ENCODE results near the gene EVA1B. TPM values are rescaled to one million over a fixed set of nuclear protein-coding genes. Genes with fewer than 3 reads are reported as not detected.

Gene EVA1B
- total RNA-seq, 1 experiment from 2014 or later = 25.1 TPM

- no peak for TF ChIP-seq REST (IDR thresholded peaks at IDR 0.05; ENCODE audit: low read depth)
Measured at GRCh38 chr1:36350659-36351226, 27.3 kb upstream of the EVA1B start (continued).

DNA sequence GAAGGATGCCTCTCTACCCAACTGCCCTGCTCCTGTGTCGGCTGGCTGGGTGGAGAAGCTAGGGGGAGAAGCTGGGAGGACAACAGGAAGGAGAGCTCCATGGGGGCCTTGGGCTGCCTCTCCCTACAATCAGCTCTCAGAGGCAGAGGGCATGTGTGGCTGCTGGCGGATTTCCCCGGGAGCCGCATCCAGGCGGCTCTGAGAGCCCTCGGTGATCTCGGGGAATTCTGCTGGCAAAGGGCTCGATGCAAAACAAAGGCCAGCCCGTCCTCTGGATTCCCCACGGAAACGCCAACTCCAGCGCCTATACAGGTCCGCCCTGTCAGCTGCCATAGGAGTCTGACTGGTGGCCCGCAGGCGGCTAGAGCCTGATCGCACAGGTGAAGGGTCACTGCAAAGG, 26.4 kb upstream of the EVA1B start:
- no peak overlapping the region for H3K4me3 ChIP-seq (replicated peaks in 1 of 2; ENCODE audit: low read depth in 1 of 2, low read length in 2 of 2)
- ChIA-PET RAD21 (ENCODE audit: low non-redundant PET in 1 of 2, low total read pairs in 2 of 2, uncharacterized antibody in 2 of 2, unreplicated experiment in 2 of 2) (no interaction called here), CTCF (no interaction called here), POLR2A (no interaction called here)
- TF ChIP-seq JUND (IDR thresholded peaks at IDR 0.05) (no peak), SRF (IDR thresholded peaks at IDR 0.05; ENCODE audit: low read depth) (no peak), REST (IDR thresholded peaks at IDR 0.05; ENCODE audit: low read depth) (no peak), FOSL1 (IDR thresholded peaks at IDR 0.05; ENCODE audit: low read depth) (no peak), EZH2phosphoT487 (IDR thresholded peaks at IDR 0.05; ENCODE audit: borderline replicate concordance) (no peak), EGR1 (IDR thresholded peaks at IDR 0.05; ENCODE audit: low read depth) (no peak), RAD21 (IDR thresholded peaks at IDR 0.05; ENCODE audit: low read depth) (no peak), SIN3A (IDR thresholded peaks at IDR 0.05; ENCODE audit: low read depth) (no peak), SP1 (IDR thresholded peaks at IDR 0.05; ENCODE audit: low read depth) (no peak), ZFX (IDR thresholded peaks at IDR 0.05) (no peak), POLR2A (IDR thresholded peaks at IDR 0.05; ENCODE audit: borderline replicate concordance, extremely low read depth, insufficient read depth, insufficient read length) (no peak), ATF3 (IDR thresholded peaks at IDR 0.05) (no peak)
- TF ChIP-seq, protein P1, sequence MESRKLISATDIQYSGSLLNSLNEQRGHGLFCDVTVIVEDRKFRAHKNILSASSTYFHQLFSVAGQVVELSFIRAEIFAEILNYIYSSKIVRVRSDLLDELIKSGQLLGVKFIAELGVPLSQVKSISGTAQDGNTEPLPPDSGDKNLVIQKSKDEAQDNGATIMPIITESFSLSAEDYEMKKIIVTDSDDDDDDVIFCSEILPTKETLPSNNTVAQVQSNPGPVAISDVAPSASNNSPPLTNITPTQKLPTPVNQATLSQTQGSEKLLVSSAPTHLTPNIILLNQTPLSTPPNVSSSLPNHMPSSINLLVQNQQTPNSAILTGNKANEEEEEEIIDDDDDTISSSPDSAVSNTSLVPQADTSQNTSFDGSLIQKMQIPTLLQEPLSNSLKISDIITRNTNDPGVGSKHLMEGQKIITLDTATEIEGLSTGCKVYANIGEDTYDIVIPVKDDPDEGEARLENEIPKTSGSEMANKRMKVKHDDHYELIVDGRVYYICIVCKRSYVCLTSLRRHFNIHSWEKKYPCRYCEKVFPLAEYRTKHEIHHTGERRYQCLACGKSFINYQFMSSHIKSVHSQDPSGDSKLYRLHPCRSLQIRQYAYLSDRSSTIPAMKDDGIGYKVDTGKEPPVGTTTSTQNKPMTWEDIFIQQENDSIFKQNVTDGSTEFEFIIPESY (IDR thresholded peaks at IDR 0.05; ENCODE audit: extremely low read depth, insufficient replicate concordance, low read length) = no peak
- no peak overlapping the region for H3K27ac ChIP-seq (ENCODE audit: low read depth, low read length)
- no peaks in the 10 kb centered on the region for H3K27me3 ChIP-seq (ENCODE audit: insufficient read depth, low read length)
- no TSS peak for BruUV-seq (replicated peaks)
- DNase-seq (ENCODE audit: low read depth, low spot score) (no peak), ATAC-seq (no peak)
- peak overlapping the region; percentile 78 for H3K4me2 ChIP-seq (ENCODE audit: low read length)
- H3K9me3 ChIP-seq (ENCODE audit: control insufficient read depth in 1 of 2, insufficient read depth in 1 of 2, low read depth in 1 of 2, low read length in 2 of 2) = no peaks in the 10 kb centered on the region
- H3K9me2 ChIP-seq (ENCODE audit: insufficient read depth) = no peaks in the 10 kb centered on the region
- no peaks in the 10 kb centered on the region for H4K20me1 ChIP-seq (ENCODE audit: insufficient read depth)
- intact Hi-C loops (cut with micrococcal nuclease) = no loop called here
- H3K4me1 ChIP-seq (ENCODE audit: control insufficient read depth in 1 of 2, insufficient read depth in 2 of 2, low read length in 2 of 2) = peaks cover 6 to 50% of the 10 kb centered on the region in 2 experiments; a peak in 3 of 4 replicates
- no peak overlapping the region for H2AFZ ChIP-seq (ENCODE audit: low read depth, low read length, poor library complexity, severe bottlenecking)
- no peaks in the 10 kb centered on the region for H3K79me2 ChIP-seq (ENCODE audit: insufficient read depth, low read length)
- peaks cover 19 to 22% of the 10 kb centered on the region in 2 experiments for H3K36me3 ChIP-seq (ENCODE audit: control insufficient read depth in 1 of 2, insufficient read depth in 2 of 2, low read length in 2 of 2)
- peak overlapping the region; percentile 63; the same call in 1 of the 2 replicates for H3K9ac ChIP-seq (ENCODE audit: low read length)
